ENCODE measurements around the gene GPR84.

GPR84 gene

DNA sequence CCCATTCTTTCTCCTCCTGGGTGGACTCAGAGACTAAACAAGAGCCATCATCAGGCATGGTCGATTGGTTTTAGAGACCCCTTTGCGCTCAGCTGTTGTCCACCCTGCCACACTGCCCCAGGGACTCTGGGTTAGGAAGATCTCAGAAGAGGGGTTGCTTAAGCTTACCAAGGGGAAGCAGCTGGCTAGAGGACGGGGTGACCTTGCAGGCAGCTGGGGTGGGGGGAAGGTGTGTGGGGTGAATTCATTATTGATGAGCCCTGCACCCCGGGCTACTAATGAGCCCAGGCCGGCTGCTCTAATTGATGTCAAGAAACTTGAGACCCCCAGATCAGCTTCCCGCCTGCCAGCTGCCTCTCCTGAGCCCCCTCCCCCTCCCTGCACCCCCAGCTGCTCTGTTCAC is 28.9 kb upstream of the GPR84 start:
- Histone ChIP-seq H3K27me3 (ENCODE audit: insufficient read depth, low read length) (no peaks in the 10 kb centered on the region; the same call in 1 of the 2 replicates), H3K9me3 (ENCODE audit: low read length) (no peaks in the 10 kb centered on the region), H3K9ac (ENCODE audit: low read length) (no peak overlapping the region), H3K27ac (ENCODE audit: low read depth, low read length, poor library complexity, severe bottlenecking) (no peak overlapping the region), H3K4me2 (ENCODE audit: low read length) (no peak overlapping the region), H3K4me1 (ENCODE audit: insufficient read depth, low read length, severe bottlenecking) (peaks cover 4% of the 10 kb centered on the region), H4K20me1 (ENCODE audit: insufficient read depth, low read length) (no peaks in the 10 kb centered on the region), H3K4me3 (ENCODE audit: low read depth, low read length, poor library complexity, severe bottlenecking) (no peak overlapping the region), H2AFZ (ENCODE audit: low read length) (no peak overlapping the region), H3K79me2 (ENCODE audit: insufficient read depth, low read length) (no peaks in the 10 kb centered on the region), H3K9me2 (ENCODE audit: low read depth, low read length) (no peaks in the 10 kb centered on the region), H3K36me3 (ENCODE audit: insufficient read depth, low read length) (no peaks in the 10 kb centered on the region), H3F3A (ENCODE audit: insufficient read depth, low read length) (no peaks in the 10 kb centered on the region)
- TF ChIP-seq, protein P1, sequence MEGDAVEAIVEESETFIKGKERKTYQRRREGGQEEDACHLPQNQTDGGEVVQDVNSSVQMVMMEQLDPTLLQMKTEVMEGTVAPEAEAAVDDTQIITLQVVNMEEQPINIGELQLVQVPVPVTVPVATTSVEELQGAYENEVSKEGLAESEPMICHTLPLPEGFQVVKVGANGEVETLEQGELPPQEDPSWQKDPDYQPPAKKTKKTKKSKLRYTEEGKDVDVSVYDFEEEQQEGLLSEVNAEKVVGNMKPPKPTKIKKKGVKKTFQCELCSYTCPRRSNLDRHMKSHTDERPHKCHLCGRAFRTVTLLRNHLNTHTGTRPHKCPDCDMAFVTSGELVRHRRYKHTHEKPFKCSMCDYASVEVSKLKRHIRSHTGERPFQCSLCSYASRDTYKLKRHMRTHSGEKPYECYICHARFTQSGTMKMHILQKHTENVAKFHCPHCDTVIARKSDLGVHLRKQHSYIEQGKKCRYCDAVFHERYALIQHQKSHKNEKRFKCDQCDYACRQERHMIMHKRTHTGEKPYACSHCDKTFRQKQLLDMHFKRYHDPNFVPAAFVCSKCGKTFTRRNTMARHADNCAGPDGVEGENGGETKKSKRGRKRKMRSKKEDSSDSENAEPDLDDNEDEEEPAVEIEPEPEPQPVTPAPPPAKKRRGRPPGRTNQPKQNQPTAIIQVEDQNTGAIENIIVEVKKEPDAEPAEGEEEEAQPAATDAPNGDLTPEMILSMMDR (IDR thresholded peaks at IDR 0.05; ENCODE audit: low read length), result no peak
- TF ChIP-seq EZH2 (IDR thresholded peaks at IDR 0.05; ENCODE audit: borderline replicate concordance, low read length), result no peak

DNA sequence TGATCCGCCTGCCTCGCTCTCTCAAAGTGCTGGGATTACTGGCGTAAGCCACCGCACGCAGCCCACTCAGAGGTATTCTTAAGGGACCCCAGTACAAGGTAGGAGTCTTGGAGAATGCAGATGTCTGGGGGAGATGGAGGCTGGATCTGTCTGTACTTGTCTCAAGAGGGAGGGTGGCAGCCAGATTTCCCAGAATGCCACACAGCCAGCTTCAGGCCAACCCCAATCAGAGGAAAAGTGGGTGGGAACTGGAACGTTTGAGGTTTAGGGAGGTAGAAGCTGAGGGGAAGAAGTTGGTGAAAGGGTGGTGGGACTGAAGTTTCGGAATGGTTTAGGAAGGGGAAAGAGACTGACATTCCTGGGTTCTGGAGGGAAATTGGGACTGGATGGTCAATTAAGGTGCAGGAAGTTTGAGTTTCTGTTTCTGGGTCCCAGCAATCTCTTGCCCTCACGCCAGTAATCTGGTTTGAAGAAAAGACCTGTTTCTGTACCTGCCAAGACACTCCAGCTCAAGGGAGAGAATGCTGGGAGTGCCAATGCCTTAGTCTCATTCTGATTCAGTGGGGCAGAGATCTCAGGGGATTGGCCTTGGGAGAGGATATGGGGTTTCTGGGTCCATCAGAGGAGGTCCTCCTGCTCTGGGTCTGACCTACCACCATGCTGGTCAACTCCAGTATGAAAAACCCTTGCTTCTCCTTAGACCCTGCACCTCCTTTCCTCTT is 28.4 kb upstream of the GPR84 start:
- H3K27ac ChIP-seq (ENCODE audit: low read depth, low read length, poor library complexity, severe bottlenecking), result no peak overlapping the region
- H3K9me3 ChIP-seq (ENCODE audit: low read length), result no peaks in the 10 kb centered on the region
- H3K36me3 ChIP-seq (ENCODE audit: insufficient read depth, low read length), result no peaks in the 10 kb centered on the region
- no peaks in the 10 kb centered on the region for H3K9me2 ChIP-seq (ENCODE audit: low read depth, low read length)
- H3F3A ChIP-seq (ENCODE audit: insufficient read depth, low read length), result no peaks in the 10 kb centered on the region
- H4K20me1 ChIP-seq (ENCODE audit: insufficient read depth, low read length), result no peaks in the 10 kb centered on the region
- H3K27me3 ChIP-seq (ENCODE audit: insufficient read depth, low read length), result no peaks in the 10 kb centered on the region; the same call in 1 of the 2 replicates
- H3K4me2 ChIP-seq (ENCODE audit: low read length), result no peak overlapping the region
- no peak overlapping the region for H2AFZ ChIP-seq (ENCODE audit: low read length)
- no peak overlapping the region for H3K4me3 ChIP-seq (ENCODE audit: low read depth, low read length, poor library complexity, severe bottlenecking)
- H3K4me1 ChIP-seq (ENCODE audit: insufficient read depth, low read length, severe bottlenecking), result peaks cover 4% of the 10 kb centered on the region
- H3K9ac ChIP-seq (ENCODE audit: low read length), result no peak overlapping the region
- TF ChIP-seq, protein P1 (IDR thresholded peaks at IDR 0.05; ENCODE audit: low read length), result no peak
- TF ChIP-seq EZH2 (IDR thresholded peaks at IDR 0.05; ENCODE audit: borderline replicate concordance, low read length), result no peak
- no peaks in the 10 kb centered on the region for H3K79me2 ChIP-seq (ENCODE audit: insufficient read depth, low read length)

DNA sequence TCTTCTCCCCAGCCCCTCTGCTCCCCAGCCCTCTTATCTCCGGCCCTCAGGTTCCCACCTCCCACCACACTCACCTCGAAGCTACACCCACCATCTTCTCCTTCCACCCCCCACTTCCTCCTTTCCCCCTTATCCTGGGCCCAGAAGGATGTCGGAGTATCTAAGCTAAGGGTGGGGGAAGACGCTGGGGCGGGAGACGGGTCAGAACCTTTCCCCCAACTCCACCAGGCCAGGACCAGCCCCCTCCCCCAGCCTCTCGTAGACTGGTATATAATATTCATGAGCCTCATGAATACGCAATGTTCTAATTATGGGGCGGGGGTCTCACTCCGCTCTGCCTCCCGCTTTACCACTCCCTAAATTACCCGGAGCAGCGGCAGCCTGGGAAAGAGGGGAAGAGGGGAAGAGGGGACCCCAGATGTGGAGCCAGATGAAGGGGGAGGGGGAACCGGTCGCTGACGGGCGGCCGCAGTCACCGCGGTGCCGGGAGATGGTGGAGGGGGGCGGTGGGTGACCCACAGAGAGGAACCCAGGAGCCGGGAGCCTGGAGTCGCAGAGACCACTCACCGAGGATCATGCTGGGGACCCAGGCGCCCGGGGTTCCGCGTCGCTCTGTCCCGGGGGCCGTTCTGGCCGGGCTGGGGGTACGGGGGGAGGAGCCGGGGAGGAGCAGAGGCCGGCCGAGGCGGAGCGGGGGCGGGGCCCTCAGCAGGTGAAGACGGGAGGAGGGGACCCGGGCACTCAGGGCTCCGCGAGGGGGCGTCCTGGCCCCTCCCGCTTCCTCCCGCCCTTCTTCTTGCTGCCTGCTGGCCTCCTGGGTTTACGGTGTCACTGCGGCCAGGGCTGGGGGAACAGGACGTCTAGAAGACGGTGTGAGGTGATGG is 26.6 kb upstream of the GPR84 start:
- no peak for TF ChIP-seq EZH2 (IDR thresholded peaks at IDR 0.05; ENCODE audit: borderline replicate concordance, low read length)
- TF ChIP-seq, protein P1 (IDR thresholded peaks at IDR 0.05; ENCODE audit: low read length), result peak; percentile 48

More for the DNA sequence above, 26.6 kb upstream of the GPR84 start:
- H3K9me3 ChIP-seq (ENCODE audit: low read length), result no peaks in the 10 kb centered on the region
- H3K4me3 ChIP-seq (ENCODE audit: low read depth, low read length, poor library complexity, severe bottlenecking), result peak overlapping the region; percentile 71
- H2AFZ ChIP-seq (ENCODE audit: low read length), result 0 out of 2 replicates have a peak overlapping the region, but pooled peaks have one; percentile 52
- no peaks in the 10 kb centered on the region for H3K79me2 ChIP-seq (ENCODE audit: insufficient read depth, low read length)
- H4K20me1 ChIP-seq (ENCODE audit: insufficient read depth, low read length), result no peaks in the 10 kb centered on the region
- peaks cover 4% of the 10 kb centered on the region for H3K4me1 ChIP-seq (ENCODE audit: insufficient read depth, low read length, severe bottlenecking)
- H3K4me2 ChIP-seq (ENCODE audit: low read length), result peak overlapping the region; percentile 79
- H3K27ac ChIP-seq (ENCODE audit: low read depth, low read length, poor library complexity, severe bottlenecking), result no peak overlapping the region
- H3K36me3 ChIP-seq (ENCODE audit: insufficient read depth, low read length), result no peaks in the 10 kb centered on the region
- peak overlapping the region; percentile 54 for H3K9ac ChIP-seq (ENCODE audit: low read length)
- no peaks in the 10 kb centered on the region for H3K9me2 ChIP-seq (ENCODE audit: low read depth, low read length)
- no peaks in the 10 kb centered on the region for H3F3A ChIP-seq (ENCODE audit: insufficient read depth, low read length)
- H3K27me3 ChIP-seq (ENCODE audit: insufficient read depth, low read length), result no peaks in the 10 kb centered on the region; the same call in 1 of the 2 replicates

Data from OCI-LY1 (cell line).